Activated CD4-positive, alpha-beta T cell treated with anti-CD3 and anti-CD28 coated beads, Interleukin-2, amount 10 ng/mL, durations not matched to agents 24 days and 14 days (primary cell): ENCODE data around the gene TBL2. TPM values are rescaled to one million over a fixed set of nuclear protein-coding genes. Genes with fewer than 3 reads are reported as not detected.
"Not testable (repeated sequence)": the region's sequence is repeated elsewhere in the genome, so short reads cannot be mapped to it uniquely, and the experiment has no call there.

Source experiments
- DNase-seq: peaks from one replicate; pipeline ENCODE4 v3.0.0; 2022
- H3K27ac Mint-ChIP-seq: one replicate; pipeline ENCODE4 v1.8.0; 2022; ENCODE audit warnings: mild to moderate bottlenecking, mixed read lengths
- H3K27me3 Mint-ChIP-seq: one replicate; pipeline ENCODE4 v1.8.0; 2022; ENCODE audit warnings: mixed read lengths
- H3K36me3 Mint-ChIP-seq: one replicate; pipeline ENCODE4 v1.8.0; 2022; ENCODE audit warnings: low read depth, mild to moderate bottlenecking, mixed read lengths
- H3K4me1 Mint-ChIP-seq: one replicate; pipeline ENCODE4 v1.8.0; 2021; ENCODE audit warnings: mixed read lengths
- H3K4me3 Mint-ChIP-seq: one replicate; pipeline ENCODE4 v1.8.0; 2022; ENCODE audit warnings: mild to moderate bottlenecking, moderate library complexity, mixed read lengths
- H3K9me3 Mint-ChIP-seq: one replicate; pipeline ENCODE4 v1.8.0; 2021; ENCODE audit warnings: mixed read lengths
- intact Hi-C: fragments of 100-400 bp; cut with micrococcal nuclease; formaldehyde crosslinking; loops from one replicate; pipeline ENCODE4 v1.15.1; 2023
- total RNA-seq: library from RNA; stranded (reverse); gene quantifications from 2 replicates; pipeline ENCODE4 v1.2.3, GENCODE V29; 2022

The TBL2 gene
- total RNA-seq, 1 donor from 2014 or later = 49.1 TPM

- Mint-ChIP-seq H3K27ac (no peak overlapping the region), H3K4me1 (no peaks in the 10 kb centered on the region), H3K36me3 (no peaks in the 10 kb centered on the region), H3K27me3 (peaks cover 18% of the 10 kb centered on the region), H3K4me3 (no peak overlapping the region), H3K9me3 (no peaks in the 10 kb centered on the region)
- intact Hi-C loops = no loop called here
- no peak for DNase-seq
Observed at GRCh38 chr7:73597978-73598782, 19.8 kb upstream of the TBL2 start.

- Mint-ChIP-seq H3K4me1 (no peaks in the 10 kb centered on the region), H3K9me3 (no peaks in the 10 kb centered on the region)
- intact Hi-C loops = no loop called here
Observed at GRCh38 chr7:73596191-73597065, 18.0 kb upstream of the TBL2 start.

DNA sequence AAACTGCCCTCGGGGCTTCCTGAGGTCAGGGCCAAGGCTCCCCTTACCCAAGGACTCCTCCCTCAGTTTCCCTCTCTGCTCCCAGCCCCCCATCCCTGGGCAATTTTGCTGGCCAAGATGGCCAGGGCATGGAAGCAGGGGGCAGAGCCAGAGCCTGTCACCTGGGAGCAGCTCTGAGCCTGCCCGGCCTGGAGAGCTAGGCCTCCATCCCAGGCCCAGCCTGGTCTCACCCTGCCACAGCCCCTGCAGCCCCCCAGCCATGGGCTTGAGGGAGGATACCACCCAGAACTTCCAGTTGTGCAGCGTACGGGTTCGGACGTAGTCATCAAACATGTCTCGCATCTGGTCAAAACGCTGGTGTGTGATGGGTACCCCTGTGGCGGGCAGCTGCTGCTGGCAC lies 17.0 kb upstream of the TBL2 start:
- no peak for DNase-seq
- Mint-ChIP-seq H3K4me3 (no peak overlapping the region), H3K27me3 (peaks cover 16% of the 10 kb centered on the region), H3K9me3 (no peaks in the 10 kb centered on the region), H3K36me3 (no peaks in the 10 kb centered on the region), H3K4me1 (no peaks in the 10 kb centered on the region), H3K27ac (no peak overlapping the region)
- intact Hi-C loops = no loop called here

More at GRCh38 chr7:73596191-73597065, 18.0 kb upstream of the TBL2 start:
- H3K27ac Mint-ChIP-seq = no peak overlapping the region
- no peaks in the 10 kb centered on the region for H3K36me3 Mint-ChIP-seq
- H3K27me3 Mint-ChIP-seq = peaks cover 16% of the 10 kb centered on the region
- no peak overlapping the region for H3K4me3 Mint-ChIP-seq
- no peak for DNase-seq

GRCh38 chr7:73593207-73594045 lies 15.0 kb upstream of the TBL2 start:
- Mint-ChIP-seq H3K27ac (no peak overlapping the region), H3K4me1 (no peaks in the 10 kb centered on the region), H3K4me3 (no peak overlapping the region), H3K27me3 (peaks cover 11% of the 10 kb centered on the region), H3K36me3 (no peaks in the 10 kb centered on the region), H3K9me3 (no peaks in the 10 kb centered on the region)
- intact Hi-C loops = no loop called here
- no peak for DNase-seq

GRCh38 chr7:73586911-73587310 lies 8.5 kb upstream of the TBL2 start:
- H3K27me3 Mint-ChIP-seq = peaks cover 2% of the 10 kb centered on the region
- H3K4me3 Mint-ChIP-seq = no peak overlapping the region
- no peak for DNase-seq
- intact Hi-C loops = no loop called here
- no peaks in the 10 kb centered on the region for H3K9me3 Mint-ChIP-seq
- peaks cover 7% of the 10 kb centered on the region for H3K4me1 Mint-ChIP-seq
- no peak overlapping the region for H3K27ac Mint-ChIP-seq
- no peaks in the 10 kb centered on the region for H3K36me3 Mint-ChIP-seq

- intact Hi-C loops = no loop called here
- no peak for DNase-seq
- H3K4me3 Mint-ChIP-seq = no peak overlapping the region
- no peak overlapping the region for H3K27ac Mint-ChIP-seq
- no peaks in the 10 kb centered on the region for H3K36me3 Mint-ChIP-seq
- no peaks in the 10 kb centered on the region for H3K9me3 Mint-ChIP-seq
- H3K4me1 Mint-ChIP-seq = peaks cover 11% of the 10 kb centered on the region
- peaks cover 2% of the 10 kb centered on the region for H3K27me3 Mint-ChIP-seq
Observed at GRCh38 chr7:73585196-73585595, 6.8 kb upstream of the TBL2 start.

GRCh38 chr7:73582664-73583202 lies 4.4 kb upstream of the TBL2 start:
- H3K9me3 Mint-ChIP-seq = peaks cover 3% of the 10 kb centered on the region
- DNase-seq = no peak
- peaks cover 2% of the 10 kb centered on the region for H3K27me3 Mint-ChIP-seq
- H3K27ac Mint-ChIP-seq = no peak overlapping the region
- H3K36me3 Mint-ChIP-seq = peaks cover 4% of the 10 kb centered on the region
- intact Hi-C loops = no loop called here
- peaks cover 16% of the 10 kb centered on the region for H3K4me1 Mint-ChIP-seq
- H3K4me3 Mint-ChIP-seq = no peak overlapping the region

DNA sequence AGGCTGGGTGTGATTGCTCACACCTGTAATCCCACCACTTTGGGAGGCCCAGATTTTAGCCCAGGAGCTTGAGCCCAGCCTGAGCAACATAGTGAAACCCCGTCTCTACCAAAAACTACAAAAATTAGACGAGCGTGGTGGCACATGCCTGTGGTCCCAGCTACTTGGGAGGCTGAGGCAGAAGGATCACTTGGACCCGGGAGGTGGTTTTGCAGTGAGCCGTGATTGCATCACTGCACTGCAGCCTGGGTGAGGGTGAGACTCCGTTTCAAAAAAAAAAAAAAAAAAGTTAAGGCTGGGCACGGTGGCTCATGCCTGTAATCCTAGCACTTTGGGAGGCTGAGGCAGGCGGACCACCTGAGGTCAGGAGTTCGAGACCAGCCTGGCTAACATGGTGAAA lies 2.6 kb upstream of the TBL2 start:
- H3K27me3 Mint-ChIP-seq, H3K9me3 Mint-ChIP-seq, intact Hi-C loops, DNase-seq, H3K27ac Mint-ChIP-seq, H3K4me3 Mint-ChIP-seq: not testable (repeated sequence)
- H3K36me3 Mint-ChIP-seq = peaks cover 13% of the 10 kb centered on the region
- peaks cover 23% of the 10 kb centered on the region for H3K4me1 Mint-ChIP-seq

DNA sequence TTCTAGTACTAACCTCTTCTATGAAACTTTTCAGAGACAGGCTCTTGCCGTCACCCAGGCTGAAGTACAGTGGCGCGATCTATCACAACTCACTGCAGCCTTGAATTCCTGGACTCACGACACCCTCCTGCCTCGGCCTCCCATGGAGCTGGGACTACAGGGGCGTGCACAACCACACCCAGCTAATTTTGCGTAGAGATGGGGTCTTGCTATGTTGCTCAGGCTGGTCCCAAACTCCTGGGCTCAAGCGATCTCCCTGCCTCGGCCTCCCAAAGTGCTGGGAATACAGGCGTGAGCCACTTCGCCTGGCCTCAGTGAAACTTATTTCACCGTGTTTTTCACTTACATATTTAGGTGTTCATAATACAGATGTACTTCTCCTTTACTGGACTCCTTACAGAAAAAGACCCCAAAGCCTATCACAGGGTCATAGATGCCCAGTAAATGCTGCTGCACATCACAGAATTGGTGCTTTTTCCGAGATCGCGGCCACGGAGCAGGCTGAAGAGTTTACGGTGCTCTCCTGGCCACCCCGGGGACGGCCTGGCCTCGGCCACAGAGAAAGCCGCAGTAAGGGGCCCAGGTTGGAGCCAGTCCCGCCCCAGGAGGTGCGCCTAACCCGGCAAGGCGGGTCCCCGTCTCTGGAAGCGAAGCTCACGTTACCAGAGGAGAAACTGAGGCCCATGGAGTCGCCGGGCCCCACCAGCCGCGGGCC lies 595 bp downstream of the TBL2 start:
- Mint-ChIP-seq H3K4me1 (peaks cover 28% of the 10 kb centered on the region), H3K36me3 (peaks cover 30% of the 10 kb centered on the region), H3K4me3 (peak overlapping the region; percentile 99), H3K27me3 (no peaks in the 10 kb centered on the region), H3K27ac (peak overlapping the region; percentile 97), H3K9me3 (peaks cover 3% of the 10 kb centered on the region)
- intact Hi-C loops = loop anchor here (1.0 kb wide), 4 partner anchors 20 to 161 kb away; partner anchors contain the start of genes ABHD11, BAZ1B, BCL7B and BUD23
- DNase-seq = no peak

DNA sequence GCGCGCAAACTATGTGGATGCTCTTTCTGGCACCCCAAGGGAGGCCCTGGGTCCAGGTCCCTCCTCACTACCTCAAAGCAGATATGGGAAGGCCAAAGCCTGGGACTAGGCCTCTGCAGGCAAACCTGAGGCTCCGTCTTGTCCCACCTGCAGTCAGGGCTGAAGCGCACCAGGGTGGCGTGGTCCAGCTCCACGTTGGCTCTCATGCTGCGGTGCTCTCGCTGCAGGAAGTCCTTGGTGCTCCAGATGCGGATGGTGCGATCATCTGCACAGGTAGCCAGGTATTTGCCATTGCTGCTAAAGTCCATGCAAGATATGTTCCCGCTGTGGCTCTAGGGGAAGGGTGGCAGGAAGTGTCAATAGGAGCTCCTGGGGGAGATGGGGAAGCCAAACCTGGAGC lies 4.6 kb downstream of the TBL2 start:
- no peaks in the 10 kb centered on the region for H3K27me3 Mint-ChIP-seq
- peaks cover 61% of the 10 kb centered on the region for H3K36me3 Mint-ChIP-seq
- H3K27ac Mint-ChIP-seq = no peak overlapping the region
- peaks cover under 1% of the 10 kb centered on the region for H3K9me3 Mint-ChIP-seq
- no peak overlapping the region for H3K4me3 Mint-ChIP-seq
- intact Hi-C loops = no loop called here
- DNase-seq = no peak
- H3K4me1 Mint-ChIP-seq = peaks cover 16% of the 10 kb centered on the region

DNA sequence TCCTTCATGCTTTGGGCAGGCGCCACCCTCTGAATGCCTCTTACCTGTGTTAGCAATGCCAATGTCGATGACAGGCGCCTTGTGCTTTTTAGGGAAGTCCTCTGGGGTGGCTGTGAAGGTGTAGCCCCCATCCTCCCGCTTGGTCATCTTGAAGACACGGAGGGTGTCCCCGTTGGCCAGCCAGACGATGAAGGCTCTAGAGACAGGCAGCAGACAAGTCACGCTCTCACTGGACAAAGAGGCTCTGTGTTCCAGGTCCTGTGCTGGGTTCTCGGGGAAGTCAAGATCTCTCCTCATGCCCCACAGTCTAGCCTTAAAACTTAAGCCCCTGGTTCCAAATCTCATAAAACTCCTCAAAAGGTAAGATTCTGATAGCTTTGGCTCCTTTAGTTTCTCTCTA lies 5.1 kb downstream of the TBL2 start:
- H3K27me3 Mint-ChIP-seq = no peaks in the 10 kb centered on the region
- no peaks in the 10 kb centered on the region for H3K9me3 Mint-ChIP-seq
- intact Hi-C loops = no loop called here
- peaks cover 16% of the 10 kb centered on the region for H3K4me1 Mint-ChIP-seq
- DNase-seq = no peak
- H3K36me3 Mint-ChIP-seq = peaks cover 59% of the 10 kb centered on the region
- H3K4me3 Mint-ChIP-seq = no peak overlapping the region
- no peak overlapping the region for H3K27ac Mint-ChIP-seq

GRCh38 chr7:73572767-73573186 lies 5.6 kb downstream of the TBL2 start:
- no peaks in the 10 kb centered on the region for H3K27me3 Mint-ChIP-seq

GRCh38 chr7:73570977-73571376 lies 7.4 kb downstream of the TBL2 start:
- peaks cover 52% of the 10 kb centered on the region for H3K36me3 Mint-ChIP-seq
- no peak overlapping the region for H3K27ac Mint-ChIP-seq
- peaks cover 22% of the 10 kb centered on the region for H3K4me1 Mint-ChIP-seq
- H3K27me3 Mint-ChIP-seq = no peaks in the 10 kb centered on the region
- intact Hi-C loops = no loop called here
- H3K4me3 Mint-ChIP-seq = no peak overlapping the region
- DNase-seq = no peak
- H3K9me3 Mint-ChIP-seq = no peaks in the 10 kb centered on the region

More at GRCh38 chr7:73572767-73573186, 5.6 kb downstream of the TBL2 start:
- no peak overlapping the region for H3K4me3 Mint-ChIP-seq
- peaks cover 61% of the 10 kb centered on the region for H3K36me3 Mint-ChIP-seq
- H3K9me3 Mint-ChIP-seq = no peaks in the 10 kb centered on the region
- no peak for DNase-seq
- peaks cover 20% of the 10 kb centered on the region for H3K4me1 Mint-ChIP-seq
- intact Hi-C loops = no loop called here
- H3K27ac Mint-ChIP-seq = no peak overlapping the region
